DND-41 (cell line): ENCODE data around the gene SIPA1.

ENCODE experiments used
- EZH2 ChIP-seq: IDR thresholded peaks from 3 replicates; pipeline ENCODE4 v1.6.1; 2012; ENCODE audit warnings: borderline replicate concordance, low read depth, mild to moderate bottlenecking, moderate library complexity, low read length, inconsistent platforms; ENCODE audit not compliant: severe bottlenecking
- TF ChIP-seq, protein P1 (sequence below): IDR thresholded peaks from 2 replicates; pipeline ENCODE4 v1.5.1; 2012; ENCODE audit warnings: borderline replicate concordance, low read length, moderate library complexity, mild to moderate bottlenecking; ENCODE audit not compliant: poor library complexity, severe bottlenecking; ENCODE audit errors: extremely low read depth

GRCh38 chr11:65613091-65613928 is 24.6 kb upstream of the SIPA1 start:
- TF ChIP-seq, protein P1, sequence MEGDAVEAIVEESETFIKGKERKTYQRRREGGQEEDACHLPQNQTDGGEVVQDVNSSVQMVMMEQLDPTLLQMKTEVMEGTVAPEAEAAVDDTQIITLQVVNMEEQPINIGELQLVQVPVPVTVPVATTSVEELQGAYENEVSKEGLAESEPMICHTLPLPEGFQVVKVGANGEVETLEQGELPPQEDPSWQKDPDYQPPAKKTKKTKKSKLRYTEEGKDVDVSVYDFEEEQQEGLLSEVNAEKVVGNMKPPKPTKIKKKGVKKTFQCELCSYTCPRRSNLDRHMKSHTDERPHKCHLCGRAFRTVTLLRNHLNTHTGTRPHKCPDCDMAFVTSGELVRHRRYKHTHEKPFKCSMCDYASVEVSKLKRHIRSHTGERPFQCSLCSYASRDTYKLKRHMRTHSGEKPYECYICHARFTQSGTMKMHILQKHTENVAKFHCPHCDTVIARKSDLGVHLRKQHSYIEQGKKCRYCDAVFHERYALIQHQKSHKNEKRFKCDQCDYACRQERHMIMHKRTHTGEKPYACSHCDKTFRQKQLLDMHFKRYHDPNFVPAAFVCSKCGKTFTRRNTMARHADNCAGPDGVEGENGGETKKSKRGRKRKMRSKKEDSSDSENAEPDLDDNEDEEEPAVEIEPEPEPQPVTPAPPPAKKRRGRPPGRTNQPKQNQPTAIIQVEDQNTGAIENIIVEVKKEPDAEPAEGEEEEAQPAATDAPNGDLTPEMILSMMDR = no peak
- no peak for TF ChIP-seq EZH2
